B cell (primary cell): ENCODE measurements around the gene SSC5D. TPM values are rescaled to one million over a fixed set of nuclear protein-coding genes. Genes with fewer than 3 reads are reported as not detected.

ENCODE experiments used
- ATAC-seq: fragments of 200-7000 bp; cut with Tn5 transposase; one replicate; pipeline ENCODE4 v1.10.0; 2021; ENCODE audit warnings: low read depth, mild to moderate bottlenecking, moderate number of reproducible peaks, moderate library complexity
- CTCF ChIA-PET: fragments of 350-600 bp; sonication (Branson Sonifier 250); formaldehyde crosslinking; loops from one replicate; lab custom pipeline; 2021; ENCODE audit warnings: antibody characterized with exemption, inconsistent platforms; lab: Charles Lee
- POLR2A ChIA-PET: fragments of 350-600 bp; sonication (Branson Sonifier 250); formaldehyde crosslinking; loops from one replicate; lab custom pipeline; 2021; ENCODE audit warnings: antibody characterized with exemption; lab: Charles Lee
- DNase-seq: peaks from one replicate; pipeline ENCODE4 v3.0.0; 2013
- H2AFZ ChIP-seq: 2 replicates; pipeline ENCODE4 v1.6.1; 2012; ENCODE audit warnings: mild to moderate bottlenecking, low read depth, low read length; ENCODE audit not compliant: insufficient read depth, poor library complexity, severe bottlenecking
- H3K27ac ChIP-seq, 2 donors: 1 replicate in 1 of 2; 2 replicates in 1 of 2; pipeline ENCODE4 v1.5.1; 2012 to 2013; ENCODE audit warnings: low read length in 2 of 2, mild to moderate bottlenecking in 2 of 2, moderate library complexity in 1 of 2
- H3K27me3 ChIP-seq, 4 experiments: fragments of 200-600 bp in 1 of 4; sonication (generic) in 1 of 4; replicated peaks in 1 of 4; 1 replicate in 2 of 4; 2 replicates in 2 of 4; pipeline versions ENCODE4 v1.6.1 to v1.7.0; 2013 to 2016; ENCODE audit warnings: low read length in 3 of 4, mild to moderate bottlenecking in 2 of 4, mixed read lengths in 1 of 4, moderate library complexity in 1 of 4; ENCODE audit not compliant: insufficient read depth in 4 of 4, control insufficient read depth in 3 of 4; ENCODE audit errors: control extremely low read depth in 1 of 4
- H3K36me3 ChIP-seq, 2 experiments: replicated peaks in 1 of 2; 1 replicate in 1 of 2; 2 replicates in 1 of 2; pipeline versions ENCODE4 v1.6.1 to v1.7.1; 2013; ENCODE audit warnings: low read length in 1 of 2; ENCODE audit not compliant: insufficient read depth in 2 of 2, control insufficient read depth in 1 of 2; ENCODE audit errors: control extremely low read depth in 1 of 2, extremely low read depth in 1 of 2
- H3K4me1 ChIP-seq, 2 donors: fragments of 200-600 bp in 1 of 2; sonication (generic) in 1 of 2; 1 replicate in 1 of 2; 2 replicates in 1 of 2; pipeline versions ENCODE4 v1.5.1 to v1.6.1; 2013 to 2017; ENCODE audit warnings: low read length in 2 of 2; ENCODE audit not compliant: control insufficient read depth in 2 of 2, insufficient read depth in 2 of 2
- H3K4me2 ChIP-seq: replicated peaks from 2 replicates; pipeline ENCODE3; 2012; ENCODE audit warnings: mild to moderate bottlenecking, low read depth, low read length; ENCODE audit not compliant: poor library complexity, severe bottlenecking
- H3K4me3 ChIP-seq, 5 experiments: fragments of 200-600 bp in 1 of 5; sonication (generic) in 1 of 5; 1 replicate in 3 of 5; 2 replicates in 2 of 5; pipeline versions ENCODE4 v1.5.1 to v1.7.0; 2011 to 2016; ENCODE audit warnings: low read length in 4 of 5, mild to moderate bottlenecking in 4 of 5, low read depth in 2 of 5, control low read depth in 1 of 5, moderate library complexity in 1 of 5; ENCODE audit not compliant: insufficient read depth in 1 of 5; ENCODE audit errors: control extremely low read depth in 1 of 5, extremely low read depth in 1 of 5
- H3K79me2 ChIP-seq: fragments of 200-600 bp; sonication (generic); one replicate; pipeline ENCODE4 v1.6.0; 2016; ENCODE audit warnings: low read length; ENCODE audit not compliant: control insufficient read depth, insufficient read depth
- H3K9ac ChIP-seq: fragments of 200-600 bp; sonication (generic); 2 replicates; pipeline ENCODE4 v1.6.1; 2017; ENCODE audit warnings: mild to moderate bottlenecking, low read length, moderate library complexity
- H3K9me3 ChIP-seq, 3 donors: one replicate each; pipeline versions ENCODE4 v1.6.1 to v1.7.1; 2013; ENCODE audit warnings: low read length in 2 of 3; ENCODE audit not compliant: control insufficient read depth in 2 of 3, insufficient read depth in 1 of 3; ENCODE audit errors: control extremely low read depth in 1 of 3
- H4K20me1 ChIP-seq: 2 replicates; pipeline ENCODE4 v1.6.0; 2012; ENCODE audit warnings: mild to moderate bottlenecking, low read length; ENCODE audit not compliant: insufficient read depth, control insufficient read depth, poor library complexity, severe bottlenecking
- H3K27ac Mint-ChIP-seq: one replicate; pipeline ENCODE4 v1.8.0; 2021; ENCODE audit warnings: mixed read lengths
- H3K27me3 Mint-ChIP-seq: one replicate; pipeline ENCODE4 v1.8.0; 2021; ENCODE audit warnings: mixed read lengths
- H3K4me1 Mint-ChIP-seq: one replicate; pipeline ENCODE4 v1.8.0; 2021; ENCODE audit warnings: mixed read lengths
- H3K4me3 Mint-ChIP-seq: one replicate; pipeline ENCODE4 v1.8.0; 2021; ENCODE audit warnings: mixed read lengths
- H3K9me3 Mint-ChIP-seq: one replicate; pipeline ENCODE4 v1.8.0; 2022; ENCODE audit warnings: mixed read lengths; ENCODE audit not compliant: insufficient read depth
- EZH2 ChIP-seq: IDR thresholded peaks from 2 replicates; pipeline ENCODE4 v1.6.1; 2012; ENCODE audit warnings: borderline replicate concordance, low read depth, mild to moderate bottlenecking, moderate library complexity, low read length; ENCODE audit not compliant: insufficient read depth, poor library complexity, severe bottlenecking
- WGBS: methylation state at CpG from one replicate; pipeline ENCODE4 v1.1.5; 2013; ENCODE audit warnings: missing lambda C conversion rate; ENCODE audit not compliant: insufficient coverage; 5-methylcytosine and 5-hydroxymethylcytosine counted together
- intact Hi-C: fragments of 100-400 bp; cut with micrococcal nuclease; formaldehyde crosslinking; loops from one replicate; pipeline ENCODE4 v1.10.0; 2022
- polyA plus RNA-seq: library from polyadenylated mRNA; depleted of rRNA; stranded (reverse); fragments of >200 nt; gene quantifications from 2 replicates; pipeline ENCODE4 v1.2.3, GENCODE V29; 2012
- total RNA-seq, 2 donors: library from RNA; stranded (reverse); fragments of 120-200 nt in 1 of 2; gene quantifications; 1 replicate in 1 of 2; 2 replicates in 1 of 2; pipeline versions ENCODE4 v1.2.3 to v1.2.4, GENCODE V29; 2013 to 2022
- TF ChIP-seq, protein P1 (sequence below): fragments of 200-600 bp; IDR thresholded peaks from one replicate; pipeline ENCODE4 v1.8.0; 2022; ENCODE audit warnings: antibody characterized with exemption, mild to moderate bottlenecking

Gene SSC5D
- total and polyA plus RNA-seq, 2 donors (not counting 1 experiment from before 2014, with no cell fraction given), result 0.22 to 0.44 TPM

GRCh38 chr19:55440411-55441105, 47.7 kb upstream of the SSC5D start:
- H3K9ac ChIP-seq, result no peak overlapping the region
- 18% methylated on average over 39 of the region's 39 CpGs for WGBS
- TF ChIP-seq, protein P1, sequence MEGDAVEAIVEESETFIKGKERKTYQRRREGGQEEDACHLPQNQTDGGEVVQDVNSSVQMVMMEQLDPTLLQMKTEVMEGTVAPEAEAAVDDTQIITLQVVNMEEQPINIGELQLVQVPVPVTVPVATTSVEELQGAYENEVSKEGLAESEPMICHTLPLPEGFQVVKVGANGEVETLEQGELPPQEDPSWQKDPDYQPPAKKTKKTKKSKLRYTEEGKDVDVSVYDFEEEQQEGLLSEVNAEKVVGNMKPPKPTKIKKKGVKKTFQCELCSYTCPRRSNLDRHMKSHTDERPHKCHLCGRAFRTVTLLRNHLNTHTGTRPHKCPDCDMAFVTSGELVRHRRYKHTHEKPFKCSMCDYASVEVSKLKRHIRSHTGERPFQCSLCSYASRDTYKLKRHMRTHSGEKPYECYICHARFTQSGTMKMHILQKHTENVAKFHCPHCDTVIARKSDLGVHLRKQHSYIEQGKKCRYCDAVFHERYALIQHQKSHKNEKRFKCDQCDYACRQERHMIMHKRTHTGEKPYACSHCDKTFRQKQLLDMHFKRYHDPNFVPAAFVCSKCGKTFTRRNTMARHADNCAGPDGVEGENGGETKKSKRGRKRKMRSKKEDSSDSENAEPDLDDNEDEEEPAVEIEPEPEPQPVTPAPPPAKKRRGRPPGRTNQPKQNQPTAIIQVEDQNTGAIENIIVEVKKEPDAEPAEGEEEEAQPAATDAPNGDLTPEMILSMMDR, result no peak
- no peak for TF ChIP-seq EZH2
- Mint-ChIP-seq H3K4me1 (peaks cover 20% of the 10 kb centered on the region), H3K4me3 (peak overlapping the region; percentile 50), H3K27ac (peak overlapping the region; percentile 0), H3K27me3 (peaks cover 72% of the 10 kb centered on the region), H3K9me3 (no peaks in the 10 kb centered on the region)
- no peak overlapping the region for H3K27ac ChIP-seq
- POLR2A ChIA-PET, result no interaction called here
- peak overlapping the region in 2 of 5 experiments; percentile 19 to 22 for H3K4me3 ChIP-seq
- H3K36me3 ChIP-seq, result no peaks in the 10 kb centered on the region
- CTCF ChIA-PET, result no interaction called here
- H2AFZ ChIP-seq, result peak overlapping the region; percentile 13
- intact Hi-C loops, result no loop called here
- H3K79me2 ChIP-seq, result no peaks in the 10 kb centered on the region
- H3K4me2 ChIP-seq, result peak overlapping the region; percentile 62
- peaks cover 21 to 37% of the 10 kb centered on the region in 2 donors for H3K4me1 ChIP-seq
- no peaks in the 10 kb centered on the region for H4K20me1 ChIP-seq
- peaks cover 0 to 31% (median 0%) of the 10 kb centered on the region in 3 donors for H3K9me3 ChIP-seq
- H3K27me3 ChIP-seq, result peaks cover 0 to 79% (median 54%) of the 10 kb centered on the region in 4 experiments
- no peak for ATAC-seq
- DNase-seq, result no peak

DNA sequence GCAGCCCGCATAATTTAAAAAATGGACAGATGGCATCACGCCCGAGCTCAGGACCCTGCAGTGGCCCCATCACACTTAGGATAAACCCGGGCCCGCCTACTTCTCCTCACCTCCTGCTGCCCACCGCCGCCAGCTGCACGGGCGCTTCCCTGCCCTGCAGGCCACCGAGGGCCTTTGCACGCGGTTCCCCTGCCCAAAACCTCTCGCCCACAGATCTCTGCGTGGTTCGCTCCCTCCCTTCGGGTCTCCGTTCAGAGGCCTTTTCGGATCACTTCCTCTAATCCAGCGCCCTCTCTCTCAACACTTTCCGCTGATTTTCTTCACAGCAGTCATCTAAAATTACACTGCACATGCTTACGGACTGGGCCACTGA, 46.9 kb upstream of the SSC5D start:
- Histone ChIP-seq H3K9me3 (peaks cover 0 to 31% (median 0%) of the 10 kb centered on the region in 3 donors), H3K4me2 (peak overlapping the region; percentile 62), H3K4me1 (peaks cover 21 to 37% of the 10 kb centered on the region in 2 donors), H3K9ac (no peak overlapping the region), H3K79me2 (no peaks in the 10 kb centered on the region), H3K36me3 (no peaks in the 10 kb centered on the region), H3K27ac (no peak overlapping the region), H3K27me3 (peaks cover 0 to 83% (median 54%) of the 10 kb centered on the region in 4 experiments), H2AFZ (peak overlapping the region; percentile 13), H4K20me1 (no peaks in the 10 kb centered on the region), H3K4me3 (peak overlapping the region in 1 of 5 experiments; percentile 22)
- H3K27me3 Mint-ChIP-seq, result peaks cover 74% of the 10 kb centered on the region
- peaks cover 20% of the 10 kb centered on the region for H3K4me1 Mint-ChIP-seq
- ChIA-PET CTCF (no interaction called here), POLR2A (interaction anchor here (0.6 kb wide), 1 partner anchor 10 kb away, joined by 5 read pairs; no protein-coding TSS in a partner anchor)
- ATAC-seq (peak; percentile 46), DNase-seq (peak; percentile 64)
- no peaks in the 10 kb centered on the region for H3K9me3 Mint-ChIP-seq
- peak; percentile 57 for TF ChIP-seq EZH2
- TF ChIP-seq, protein P1, result no peak
- intact Hi-C loops, result no loop called here
- 3% methylated on average over 21 of the region's 21 CpGs for WGBS
- H3K27ac Mint-ChIP-seq, result peak overlapping the region; percentile 10
- peak overlapping the region; percentile 50 for H3K4me3 Mint-ChIP-seq
